ENCODE data around the gene CERS6.
A peak's percentile ranks its signal among the peaks of the same experiment; 100 is the strongest.

The CERS6 gene

DNA sequence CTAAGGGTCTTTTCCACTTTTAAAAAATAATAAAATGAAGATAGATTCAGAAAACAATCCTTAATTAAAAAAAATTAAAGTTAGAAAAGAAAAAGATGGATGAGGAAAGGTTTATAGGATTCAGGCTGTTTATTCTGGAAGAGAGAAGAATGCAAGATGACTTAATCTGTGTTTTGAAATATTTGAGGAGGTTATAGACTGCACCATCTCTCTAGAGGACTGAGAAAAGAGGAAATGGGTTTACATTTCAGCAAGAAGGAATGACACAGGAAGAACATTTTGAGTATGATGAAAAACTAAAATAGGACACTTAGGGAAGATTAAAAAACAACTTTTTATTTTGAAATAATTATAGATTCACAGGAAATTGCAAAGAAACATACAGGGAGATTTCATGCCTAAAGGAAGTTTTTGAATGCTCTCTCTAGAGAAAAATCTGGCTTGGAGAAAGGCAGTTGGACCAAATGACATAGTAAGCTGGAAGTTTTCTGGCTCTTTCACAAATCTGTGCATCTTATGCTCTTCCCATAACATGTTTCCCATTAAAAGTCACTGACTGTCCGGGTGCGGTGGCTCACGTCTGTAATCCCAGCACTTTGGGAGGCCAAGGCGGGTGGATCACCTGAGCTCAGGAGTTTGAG is 75.0 kb downstream of the CERS6 start:
- H3K4me3 ChIP-seq (ENCODE audit: control insufficient read depth, low read depth, low read length), result no peak overlapping the region
- TF ChIP-seq, protein P1, sequence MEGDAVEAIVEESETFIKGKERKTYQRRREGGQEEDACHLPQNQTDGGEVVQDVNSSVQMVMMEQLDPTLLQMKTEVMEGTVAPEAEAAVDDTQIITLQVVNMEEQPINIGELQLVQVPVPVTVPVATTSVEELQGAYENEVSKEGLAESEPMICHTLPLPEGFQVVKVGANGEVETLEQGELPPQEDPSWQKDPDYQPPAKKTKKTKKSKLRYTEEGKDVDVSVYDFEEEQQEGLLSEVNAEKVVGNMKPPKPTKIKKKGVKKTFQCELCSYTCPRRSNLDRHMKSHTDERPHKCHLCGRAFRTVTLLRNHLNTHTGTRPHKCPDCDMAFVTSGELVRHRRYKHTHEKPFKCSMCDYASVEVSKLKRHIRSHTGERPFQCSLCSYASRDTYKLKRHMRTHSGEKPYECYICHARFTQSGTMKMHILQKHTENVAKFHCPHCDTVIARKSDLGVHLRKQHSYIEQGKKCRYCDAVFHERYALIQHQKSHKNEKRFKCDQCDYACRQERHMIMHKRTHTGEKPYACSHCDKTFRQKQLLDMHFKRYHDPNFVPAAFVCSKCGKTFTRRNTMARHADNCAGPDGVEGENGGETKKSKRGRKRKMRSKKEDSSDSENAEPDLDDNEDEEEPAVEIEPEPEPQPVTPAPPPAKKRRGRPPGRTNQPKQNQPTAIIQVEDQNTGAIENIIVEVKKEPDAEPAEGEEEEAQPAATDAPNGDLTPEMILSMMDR (IDR thresholded peaks at IDR 0.05; ENCODE audit: control insufficient read depth, insufficient read depth, low read depth, low read length, missing control alignments), result no peak
- DNase-seq (ENCODE audit: low read depth), result peak; percentile 32

DNA sequence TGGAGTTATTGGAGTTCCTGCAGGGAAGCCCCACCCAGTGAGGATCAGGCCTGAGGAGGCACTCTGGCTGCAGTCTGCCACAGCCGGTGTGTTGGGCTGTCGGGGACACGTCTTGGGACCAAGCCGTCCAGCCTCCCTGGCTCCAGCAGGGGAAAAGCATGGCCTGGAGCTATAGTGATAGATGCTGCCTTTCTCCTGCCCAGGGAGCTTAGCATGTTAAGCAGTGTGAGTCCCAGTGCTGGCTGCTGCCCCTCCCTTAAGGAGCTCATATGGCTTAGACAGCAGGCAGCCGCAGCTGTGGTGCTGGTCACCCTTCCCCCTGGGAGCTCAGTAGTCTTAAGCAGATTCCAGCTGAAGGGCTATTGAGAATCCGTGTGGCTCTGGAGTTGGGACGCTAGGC is 78.9 kb downstream of the CERS6 start:
- no peak overlapping the region for H3K4me3 ChIP-seq (ENCODE audit: control insufficient read depth, low read depth, low read length)
- DNase-seq (ENCODE audit: low read depth), result no peak
- TF ChIP-seq, protein P1 (IDR thresholded peaks at IDR 0.05; ENCODE audit: control insufficient read depth, insufficient read depth, low read depth, low read length, missing control alignments), result no peak

DNA sequence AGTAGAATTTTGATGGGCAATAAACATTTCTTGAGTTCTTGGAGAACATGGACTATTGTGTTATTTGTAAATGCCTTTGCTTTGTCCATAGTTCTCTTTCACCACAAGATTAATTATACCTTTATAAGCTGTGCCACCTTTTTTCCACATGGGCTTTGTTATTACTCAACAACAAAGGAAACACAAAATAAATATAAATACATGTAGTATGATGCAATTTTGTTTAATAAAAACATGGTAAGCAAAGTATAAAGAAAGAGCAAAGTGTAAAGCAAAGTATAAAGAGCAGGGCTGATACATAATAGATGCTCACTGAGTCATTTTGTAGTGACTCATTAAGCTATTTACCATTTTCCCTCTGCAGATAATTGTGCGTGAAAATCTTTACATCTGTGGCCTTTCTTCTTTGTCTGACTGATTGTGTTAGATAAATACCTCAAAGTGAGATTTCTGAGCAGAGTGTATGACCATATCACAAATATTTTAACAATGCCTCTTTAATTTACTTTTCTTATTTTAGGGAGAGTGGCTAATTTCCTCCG is 80.9 kb downstream of the CERS6 start:
- DNase-seq (ENCODE audit: low read depth), result no peak
- H3K4me3 ChIP-seq (ENCODE audit: control insufficient read depth, low read depth, low read length), result no peak overlapping the region
- TF ChIP-seq, protein P1 (IDR thresholded peaks at IDR 0.05; ENCODE audit: control insufficient read depth, insufficient read depth, low read depth, low read length, missing control alignments), result no peak

DNA sequence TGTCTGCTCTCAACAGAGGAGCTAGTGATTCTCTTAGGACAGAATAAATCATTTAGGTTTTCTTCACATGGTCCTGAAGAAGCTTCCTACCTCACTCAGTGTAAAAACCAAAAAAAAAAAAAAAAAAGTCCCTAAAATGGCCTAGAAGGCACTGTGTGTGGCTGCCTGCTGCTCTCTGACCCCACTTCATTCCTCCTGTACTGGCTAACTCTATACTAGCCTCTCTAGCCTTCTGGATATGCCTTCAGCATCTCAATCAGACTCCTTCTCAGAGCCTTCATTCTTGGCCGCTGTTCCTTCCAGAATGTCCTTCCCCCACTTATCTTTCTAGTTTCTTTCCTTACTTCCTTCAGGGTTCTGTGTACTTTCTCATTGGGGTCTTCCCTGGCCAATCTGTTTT is 82.1 kb downstream of the CERS6 start:
- TF ChIP-seq, protein P1 (IDR thresholded peaks at IDR 0.05; ENCODE audit: control insufficient read depth, insufficient read depth, low read depth, low read length, missing control alignments), result no peak
- no peak overlapping the region for H3K4me3 ChIP-seq (ENCODE audit: control insufficient read depth, low read depth, low read length)
- DNase-seq (ENCODE audit: low read depth), result no peak

DNA sequence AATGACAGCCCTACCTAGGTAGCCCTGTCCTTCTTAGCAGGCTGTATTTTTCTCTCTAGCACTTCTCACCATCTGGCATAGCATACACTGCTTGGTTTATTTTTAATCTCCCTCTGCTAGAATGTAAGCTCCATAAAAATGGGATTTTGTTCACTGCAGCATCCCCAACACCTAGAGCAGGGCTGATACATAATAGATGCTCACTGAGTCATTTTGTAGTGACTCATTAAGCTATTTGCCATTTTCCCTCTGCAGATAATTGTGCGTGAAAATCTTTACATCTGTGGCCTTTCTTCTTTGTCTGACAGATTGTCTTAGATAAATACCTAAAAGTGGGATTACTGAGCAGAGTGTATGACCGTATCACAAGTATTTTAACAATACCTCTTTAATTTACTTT is 82.5 kb downstream of the CERS6 start:
- TF ChIP-seq, protein P1 (IDR thresholded peaks at IDR 0.05; ENCODE audit: control insufficient read depth, insufficient read depth, low read depth, low read length, missing control alignments), result no peak
- no peak overlapping the region for H3K4me3 ChIP-seq (ENCODE audit: control insufficient read depth, low read depth, low read length)
- DNase-seq (ENCODE audit: low read depth), result no peak

DNA sequence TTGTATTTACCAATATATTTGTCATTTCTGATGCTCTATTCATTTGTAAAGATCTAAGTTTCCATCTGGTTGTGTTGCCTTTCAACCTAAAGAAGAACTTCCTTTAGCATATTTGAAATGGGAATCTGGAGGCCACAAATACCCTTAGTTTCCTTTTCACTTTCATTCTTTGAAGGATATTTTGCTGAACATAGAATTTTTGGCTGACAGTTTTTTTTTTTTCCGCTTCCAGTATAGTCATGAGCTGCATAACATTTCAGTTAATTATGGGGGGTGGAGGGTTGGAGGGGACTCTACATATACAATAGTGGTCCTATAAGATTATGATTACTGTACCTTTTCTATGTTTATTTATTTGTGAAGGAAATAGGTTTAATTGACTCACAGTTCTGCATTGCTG is 83.9 kb downstream of the CERS6 start:
- TF ChIP-seq, protein P1 (IDR thresholded peaks at IDR 0.05; ENCODE audit: control insufficient read depth, insufficient read depth, low read depth, low read length, missing control alignments), result no peak
- H3K4me3 ChIP-seq (ENCODE audit: control insufficient read depth, low read depth, low read length), result no peak overlapping the region
- no peak for DNase-seq (ENCODE audit: low read depth)
